ENCODE data around the gene RACGAP1.

GRCh38 chr12:49965836-49966235, 59.5 kb downstream of the RACGAP1 start:
- TF ChIP-seq CTCF (conservative IDR thresholded peaks at IDR 0.05; ENCODE audit: low read depth, low read length) (no peak), CHD1 (IDR thresholded peaks at IDR 0.05; ENCODE audit: low read depth, low read length) (no peak), POLR2A (IDR thresholded peaks at IDR 0.05; ENCODE audit: low read depth, low read length) (no peak), BHLHE40 (IDR thresholded peaks at IDR 0.05; ENCODE audit: low read depth, low read length) (no peak), RCOR1 (IDR thresholded peaks at IDR 0.05; ENCODE audit: insufficient replicate concordance, low read length) (no peak), SMC3 (IDR thresholded peaks at IDR 0.05; ENCODE audit: low read depth, low read length) (no peak), USF2 (IDR thresholded peaks at IDR 0.05; ENCODE audit: low read depth, low read length) (no peak), CEBPB (IDR thresholded peaks at IDR 0.05; ENCODE audit: low read depth, low read length) (no peak), RAD21 (IDR thresholded peaks at IDR 0.05; ENCODE audit: low read length) (no peak), MXI1 (IDR thresholded peaks at IDR 0.05; ENCODE audit: borderline replicate concordance, low read depth, low read length) (no peak), RFX5 (IDR thresholded peaks at IDR 0.05; ENCODE audit: low read depth, low read length) (no peak), FOS (IDR thresholded peaks at IDR 0.05; ENCODE audit: low read depth, low read length) (no peak), ELK1 (IDR thresholded peaks at IDR 0.05; ENCODE audit: borderline replicate concordance, low read depth, low read length) (no peak), MAFK (IDR thresholded peaks at IDR 0.05; ENCODE audit: low read depth, low read length) (no peak)

All from IMR-90 (cell line).